Measurements from ENCODE around the gene SF3B1. TPM values are rescaled to one million over a fixed set of nuclear protein-coding genes. Genes with fewer than 3 reads are reported as not detected.

Gene SF3B1
- total and polyA plus RNA-seq, 10 of the 15 experiments (the other 5 are each of a cell fraction or from before 2014, with no cell fraction given): 163 to 565 (median 239) TPM

GRCh38 chr2:197460649-197461048 lies 25.8 kb upstream of the SF3B1 start:
- in situ Hi-C loops (cut with MboI): no loop called here
- DNase-seq (ENCODE audit: low read depth, low spot score): no peak
- no peaks in the 10 kb centered on the region for H3K4me1 ChIP-seq (ENCODE audit: control insufficient read depth, insufficient read depth, low read length)
- CTCF ChIA-PET: no interaction called here
- 95% methylated on average over 4 of the region's 4 CpGs for WGBS (ENCODE audit: insufficient coverage, insufficient replicate concordance, low lambda C conversion rate, missing lambda C conversion rate)
- no peak overlapping the region for H3K9ac ChIP-seq (ENCODE audit: control insufficient read depth, insufficient read depth, low read length)
- no peak overlapping the region for H3K4me2 ChIP-seq (ENCODE audit: control insufficient read depth, insufficient read depth)
- H3K4me3 ChIP-seq: no peak overlapping the region
- no TSS peak for BruUV-seq (replicated peaks)
- no peak overlapping the region for H2AFZ ChIP-seq (ENCODE audit: control insufficient read depth, low read depth, low read length)
- POLR2A ChIA-PET: interaction anchor here (0.9 kb wide), 1 partner anchor 56 kb away, joined by 3 read pairs; the partner anchor contains the start of gene MOB4
- ATAC-seq: no peak
- intact Hi-C loops (cut with micrococcal nuclease; ENCODE audit: unreplicated experiment): no loop called here
- H3K9me3 ChIP-seq (replicated peaks; ENCODE audit: control insufficient read depth, insufficient read depth, low read length): no peaks in the 10 kb centered on the region
- H3K79me2 ChIP-seq (ENCODE audit: control insufficient read depth, insufficient read depth, low read length): peaks cover 30% of the 10 kb centered on the region
- peaks cover 4 to 21% of the 10 kb centered on the region in 2 experiments; a peak in 3 of 4 replicates for H3K36me3 ChIP-seq (ENCODE audit: control insufficient read depth in 2 of 2, insufficient read depth in 2 of 2, low read length in 1 of 2)
- H3K27ac ChIP-seq (ENCODE audit: control insufficient read depth, insufficient read depth): no peak overlapping the region
- no peaks in the 10 kb centered on the region for H3K27me3 ChIP-seq (replicated peaks in 1 of 2; ENCODE audit: control insufficient read depth in 2 of 2, insufficient read depth in 2 of 2, low read length in 1 of 2)
- SMC1A ChIA-PET (ENCODE audit: uncharacterized antibody, unreplicated experiment): interaction anchor here (1.2 to 1.3 kb wide), 2 partner anchors 35 to 53 kb away, joined by 5 to 6 read pairs; no protein-coding TSS in a partner anchor
- RAD21 ChIA-PET (ENCODE audit: unreplicated experiment): interaction anchor here (1.3 kb wide), 1 partner anchor 45 kb away, joined by 3 read pairs; no protein-coding TSS in a partner anchor
- H4K20me1 ChIP-seq (ENCODE audit: control insufficient read depth, insufficient read depth): 0 out of 2 replicates have a peak, but pooled peaks cover 3% of the 10 kb centered on the region
- no peak for FAIRE-seq
- TF ChIP-seq DPF2 (IDR thresholded peaks at IDR 0.05): no peak
- no peak for TF ChIP-seq MEF2B (IDR thresholded peaks at IDR 0.05; ENCODE audit: partially characterized antibody, poor library complexity, severe bottlenecking)
- TF ChIP-seq MXI1 (IDR thresholded peaks at IDR 0.05; ENCODE audit: low read depth, low read length): no peak
- no peak for TF ChIP-seq BCL11A (IDR thresholded peaks at IDR 0.05; ENCODE audit: low read depth, low read length)
- TF ChIP-seq CHD4 (IDR thresholded peaks at IDR 0.05): no peak
- no peak for TF ChIP-seq RFX5 (IDR thresholded peaks at IDR 0.05; ENCODE audit: low read depth, low read length)
- TF ChIP-seq SMAD1 (IDR thresholded peaks at IDR 0.05; ENCODE audit: low read depth, partially characterized antibody): no peak
- no peak for TF ChIP-seq CTCF (IDR thresholded peaks at IDR 0.05 in 2 of 3, conservative IDR thresholded peaks at IDR 0.05 in 1 of 3; ENCODE audit: control insufficient read depth in 2 of 3, extremely low read depth in 1 of 3, insufficient read depth in 1 of 3, low read depth in 3 of 3, low read length in 3 of 3)
- TF ChIP-seq CUX1 (IDR thresholded peaks at IDR 0.05; ENCODE audit: insufficient replicate concordance, low read depth, low read length): no peak
- TF ChIP-seq POLR2AphosphoS2 (IDR thresholded peaks at IDR 0.05; ENCODE audit: low read depth, low read length): no peak
- no peak for TF ChIP-seq STAT3 (IDR thresholded peaks at IDR 0.05; ENCODE audit: low read depth, low read length)
- TF ChIP-seq MYC (IDR thresholded peaks at IDR 0.05; ENCODE audit: insufficient read depth, insufficient read length, insufficient replicate concordance, low read length, severe bottlenecking): no peak
- no peak for TF ChIP-seq ZZZ3 (IDR thresholded peaks at IDR 0.05; ENCODE audit: control insufficient read depth, insufficient read length, low read depth)
- TF ChIP-seq ATF2 (IDR thresholded peaks at IDR 0.05; ENCODE audit: low read length): no peak
- no peak for TF ChIP-seq LARP7 (IDR thresholded peaks at IDR 0.05)
- TF ChIP-seq ATF3 (IDR thresholded peaks at IDR 0.05; ENCODE audit: borderline replicate concordance, extremely low read depth, low read depth, low read length): no peak

All from GM12878 (cell line).